ENCODE results near the gene SERPINA10.

DNA sequence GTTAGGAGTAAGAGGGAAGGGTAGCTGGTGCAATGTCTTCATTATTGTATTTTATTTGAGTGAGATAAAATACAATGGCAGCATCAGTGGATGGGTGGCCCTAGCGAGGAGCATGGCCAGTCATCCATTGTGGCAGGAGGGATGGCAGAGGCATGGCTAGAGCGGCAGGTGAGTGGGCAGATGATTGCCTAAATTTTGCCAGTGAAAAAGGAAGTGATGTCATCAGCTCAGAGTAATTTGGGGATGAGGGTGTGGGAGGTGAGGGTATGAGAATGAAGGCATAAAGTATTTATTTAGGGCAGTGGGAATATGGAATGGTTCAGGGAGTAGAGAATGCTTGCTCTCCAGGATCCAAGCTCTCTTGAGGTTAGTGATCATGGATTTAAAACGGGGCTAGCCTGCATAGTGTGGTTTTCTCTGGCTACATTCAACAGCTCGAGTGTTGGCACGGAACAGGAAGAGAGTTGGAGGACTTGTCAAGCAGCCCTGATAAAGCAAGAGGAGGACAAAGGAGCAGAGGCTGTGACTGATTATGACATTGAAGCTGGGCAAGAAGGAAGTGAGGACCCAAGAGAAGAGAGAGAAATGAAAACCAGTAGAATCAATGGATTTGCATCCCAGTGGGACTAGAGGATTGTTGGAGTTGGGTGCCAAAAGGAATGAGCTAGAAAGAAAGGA is 48.7 kb upstream of the SERPINA10 start:
- TF ChIP-seq, protein P1, sequence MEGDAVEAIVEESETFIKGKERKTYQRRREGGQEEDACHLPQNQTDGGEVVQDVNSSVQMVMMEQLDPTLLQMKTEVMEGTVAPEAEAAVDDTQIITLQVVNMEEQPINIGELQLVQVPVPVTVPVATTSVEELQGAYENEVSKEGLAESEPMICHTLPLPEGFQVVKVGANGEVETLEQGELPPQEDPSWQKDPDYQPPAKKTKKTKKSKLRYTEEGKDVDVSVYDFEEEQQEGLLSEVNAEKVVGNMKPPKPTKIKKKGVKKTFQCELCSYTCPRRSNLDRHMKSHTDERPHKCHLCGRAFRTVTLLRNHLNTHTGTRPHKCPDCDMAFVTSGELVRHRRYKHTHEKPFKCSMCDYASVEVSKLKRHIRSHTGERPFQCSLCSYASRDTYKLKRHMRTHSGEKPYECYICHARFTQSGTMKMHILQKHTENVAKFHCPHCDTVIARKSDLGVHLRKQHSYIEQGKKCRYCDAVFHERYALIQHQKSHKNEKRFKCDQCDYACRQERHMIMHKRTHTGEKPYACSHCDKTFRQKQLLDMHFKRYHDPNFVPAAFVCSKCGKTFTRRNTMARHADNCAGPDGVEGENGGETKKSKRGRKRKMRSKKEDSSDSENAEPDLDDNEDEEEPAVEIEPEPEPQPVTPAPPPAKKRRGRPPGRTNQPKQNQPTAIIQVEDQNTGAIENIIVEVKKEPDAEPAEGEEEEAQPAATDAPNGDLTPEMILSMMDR (IDR thresholded peaks at IDR 0.05; ENCODE audit: borderline replicate concordance, extremely low read depth, low read length, poor library complexity, severe bottlenecking), result no peak
- TF ChIP-seq EZH2 (IDR thresholded peaks at IDR 0.05; ENCODE audit: borderline replicate concordance, low read depth, low read length, severe bottlenecking), result no peak

Data from DND-41 (cell line).